IPS-NIHi7 (cell line): Measurements from ENCODE around the gene FOXD4.
"Not testable (repeated sequence)": the region's sequence is repeated elsewhere in the genome, so short reads cannot be mapped to it uniquely, and the experiment has no call there.

ENCODE experiments used
- DNase-seq: peaks from one replicate; pipeline ENCODE4 v3.0.0; 2012; ENCODE audit warnings: mixed read lengths; ENCODE audit errors: extremely low spot score

FOXD4 gene

GRCh38 chr9:117995-118467 lies at the start of gene FOXD4:
Gene FOXD4, minus strand, starts transcription at chr9:118417. Its CDS starts 298 bp downstream, at chr9:118119.
- DNase-seq, result not testable (repeated sequence)

- not testable (repeated sequence) for DNase-seq
Measured at GRCh38 chr9:159871-160270, 41.7 kb upstream of the FOXD4 start.

- DNase-seq, result not testable (repeated sequence)
Measured at GRCh38 chr9:151173-151572, 33.0 kb upstream of the FOXD4 start.

- not testable (repeated sequence) for DNase-seq
Measured at GRCh38 chr9:139880-140279, 21.7 kb upstream of the FOXD4 start.

- not testable (repeated sequence) for DNase-seq
Measured at GRCh38 chr9:117144-117994, 848 bp downstream of the FOXD4 start.

GRCh38 chr9:116239-117077 lies 1.8 kb downstream of the FOXD4 start:
- not testable (repeated sequence) for DNase-seq

GRCh38 chr9:115118-115451 lies 3.1 kb downstream of the FOXD4 start:
- not testable (repeated sequence) for DNase-seq

GRCh38 chr9:114267-115117 lies 3.7 kb downstream of the FOXD4 start:
- DNase-seq, result peak; percentile 29

GRCh38 chr9:113468-114266 lies 4.5 kb downstream of the FOXD4 start:
- DNase-seq, result peak; percentile 4

- DNase-seq, result not testable (repeated sequence)
Measured at GRCh38 chr9:112589-113467, 5.4 kb downstream of the FOXD4 start.

GRCh38 chr9:110672-111071 lies 7.5 kb downstream of the FOXD4 start:
- not testable (repeated sequence) for DNase-seq

- not testable (repeated sequence) for DNase-seq
Measured at GRCh38 chr9:109540-109939, 8.7 kb downstream of the FOXD4 start.

GRCh38 chr9:108742-109495 lies 9.3 kb downstream of the FOXD4 start:
- not testable (repeated sequence) for DNase-seq

- not testable (repeated sequence) for DNase-seq
Measured at GRCh38 chr9:105991-106390, 12.2 kb downstream of the FOXD4 start.

- DNase-seq, result not testable (repeated sequence)
Measured at GRCh38 chr9:100430-100829, 17.8 kb downstream of the FOXD4 start.

GRCh38 chr9:99867-100266 lies 18.4 kb downstream of the FOXD4 start:
- not testable (repeated sequence) for DNase-seq

- not testable (repeated sequence) for DNase-seq
Measured at GRCh38 chr9:98775-99174, 19.4 kb downstream of the FOXD4 start.

- not testable (repeated sequence) for DNase-seq
Measured at GRCh38 chr9:94992-95391, 23.2 kb downstream of the FOXD4 start.

GRCh38 chr9:94323-94722 lies 23.9 kb downstream of the FOXD4 start:
- not testable (repeated sequence) for DNase-seq
